CD14-positive monocyte (primary cell): Measurements from ENCODE around the gene RNF40. TPM values are rescaled to one million over a fixed set of nuclear protein-coding genes. Genes with fewer than 3 reads are reported as not detected.
A peak's percentile ranks its signal among the peaks of the same experiment; 100 is the strongest.

ENCODE experiments used
- DNase-seq, 3 donors: peaks; one replicate each; pipeline ENCODE4 v3.0.0-alpha.2; 2011 to 2022
- H2AFZ ChIP-seq: 2 replicates; pipeline ENCODE4 v1.6.0; 2012; ENCODE audit warnings: mild to moderate bottlenecking, low read depth, low read length, inconsistent platforms; ENCODE audit not compliant: insufficient read depth, poor library complexity, severe bottlenecking
- H3K27ac ChIP-seq, 2 donors: 1 replicate in 1 of 2; 2 replicates in 1 of 2; pipeline ENCODE4 v1.5.1; 2012 to 2013; ENCODE audit warnings: low read length in 2 of 2, control low read depth in 1 of 2, inconsistent platforms in 1 of 2, low read depth in 1 of 2, mild to moderate bottlenecking in 1 of 2
- H3K27me3 ChIP-seq, 2 donors: one replicate each; pipeline versions ENCODE4 v1.6.0 to v1.6.1; 2011 to 2013; ENCODE audit warnings: low read length in 2 of 2; ENCODE audit not compliant: control insufficient read depth in 2 of 2, insufficient read depth in 2 of 2
- H3K36me3 ChIP-seq, 2 donors: replicated peaks in 1 of 2; 1 replicate in 1 of 2; 2 replicates in 1 of 2; pipeline versions ENCODE4 v1.5.1 to v1.6.1; 2012 to 2013; ENCODE audit warnings: low read length in 2 of 2, control low read depth in 1 of 2, inconsistent platforms in 1 of 2, mild to moderate bottlenecking in 1 of 2; ENCODE audit not compliant: insufficient read depth in 2 of 2, control insufficient read depth in 1 of 2
- H3K4me1 ChIP-seq, 2 donors: 1 replicate in 1 of 2; 2 replicates in 1 of 2; pipeline versions ENCODE4 v1.5.1 to v1.6.1; 2012 to 2013; ENCODE audit warnings: low read length in 2 of 2, control low read depth in 1 of 2, inconsistent platforms in 1 of 2, mild to moderate bottlenecking in 1 of 2, moderate library complexity in 1 of 2; ENCODE audit not compliant: insufficient read depth in 2 of 2, control insufficient read depth in 1 of 2
- H3K4me2 ChIP-seq: replicated peaks from 2 replicates; pipeline ENCODE3; 2012; ENCODE audit warnings: low read length, moderate library complexity, mild to moderate bottlenecking; ENCODE audit not compliant: poor library complexity, severe bottlenecking; ENCODE audit errors: extremely low read depth
- H3K4me3 ChIP-seq, 3 experiments: fragments of 200-600 bp in 1 of 3; sonication (generic) in 1 of 3; replicated peaks in 1 of 3; 1 replicate in 2 of 3; 2 replicates in 1 of 3; pipeline ENCODE4 v1.5.1; 2011 to 2013; ENCODE audit warnings: low read length in 3 of 3, mild to moderate bottlenecking in 3 of 3, control low read depth in 2 of 3, low read depth in 2 of 3, inconsistent platforms in 1 of 3, moderate library complexity in 1 of 3
- H3K79me2 ChIP-seq: 2 replicates; pipeline ENCODE4 v1.6.0; 2012; ENCODE audit warnings: mild to moderate bottlenecking, control low read depth, inconsistent platforms, low read length, moderate library complexity; ENCODE audit not compliant: insufficient read depth
- H3K9ac ChIP-seq: 2 replicates; pipeline ENCODE4 v1.6.0; 2017; ENCODE audit warnings: low read length, mild to moderate bottlenecking; ENCODE audit not compliant: insufficient read depth, poor library complexity, severe bottlenecking
- H3K9me3 ChIP-seq, 2 donors: replicated peaks in 1 of 2; 1 replicate in 1 of 2; 2 replicates in 1 of 2; pipeline versions ENCODE4 v1.5.1 to v1.6.1; 2012 to 2013; ENCODE audit warnings: low read length in 2 of 2, control low read depth in 1 of 2; ENCODE audit not compliant: control insufficient read depth in 1 of 2, insufficient read depth in 1 of 2
- H4K20me1 ChIP-seq: 2 replicates; pipeline ENCODE4 v1.6.0; 2012; ENCODE audit warnings: mild to moderate bottlenecking, low read length, control low read depth, moderate library complexity; ENCODE audit not compliant: insufficient read depth
- H3K27ac Mint-ChIP-seq, 7 donors: one replicate each; pipeline ENCODE4 v1.8.0; 2020; ENCODE audit warnings: mild to moderate bottlenecking in 7 of 7, mixed read lengths in 7 of 7, moderate library complexity in 6 of 7, inconsistent platforms in 2 of 7
- H3K27me3 Mint-ChIP-seq, 3 donors: one replicate each; pipeline ENCODE4 v1.8.0; 2021 to 2022; ENCODE audit warnings: low read depth in 3 of 3, mild to moderate bottlenecking in 3 of 3, mixed read lengths in 3 of 3, moderate library complexity in 3 of 3, inconsistent platforms in 1 of 3
- H3K36me3 Mint-ChIP-seq, 2 donors: one replicate each; pipeline ENCODE4 v1.8.0; 2020; ENCODE audit warnings: mixed read lengths in 2 of 2, inconsistent platforms in 1 of 2, mild to moderate bottlenecking in 1 of 2
- H3K4me1 Mint-ChIP-seq: one replicate; pipeline ENCODE4 v1.8.0; 2020; ENCODE audit warnings: mild to moderate bottlenecking, mixed read lengths
- H3K4me3 Mint-ChIP-seq, 2 donors: one replicate each; pipeline ENCODE4 v1.8.0; 2020; ENCODE audit warnings: mild to moderate bottlenecking in 2 of 2, mixed read lengths in 2 of 2, moderate library complexity in 1 of 2
- H3K9me3 Mint-ChIP-seq, 7 donors: one replicate each; pipeline ENCODE4 v1.8.0; 2020 to 2022; ENCODE audit warnings: mixed read lengths in 7 of 7, mild to moderate bottlenecking in 6 of 7, moderate library complexity in 6 of 7, inconsistent platforms in 2 of 7
- WGBS: methylation state at CpG from one replicate; pipeline ENCODE4 v1.1.5; 2013; ENCODE audit warnings: missing lambda C conversion rate; ENCODE audit not compliant: insufficient coverage; 5-methylcytosine and 5-hydroxymethylcytosine counted together
- intact Hi-C, 2 donors: fragments of 100-400 bp; cut with micrococcal nuclease; formaldehyde crosslinking; loops; one replicate each; pipeline versions ENCODE4 v1.15.0 to v1.15.1; 2023
- polyA plus RNA-seq, 3 donors: library from polyadenylated mRNA; depleted of rRNA in 1 of 3; unstranded in 2 of 3; stranded (reverse) in 1 of 3; fragments of 300-500 nt in 2 of 3; fragments of >200 nt in 1 of 3; fragmentation: Illumina TruSeq in 2 of 3; gene quantifications; 1 replicate in 2 of 3; 2 replicates in 1 of 3; pipeline ENCODE4 v1.2.3, GENCODE V29; 2012 to 2021
- TF ChIP-seq, protein P1 (sequence below): fragments of 200-600 bp; IDR thresholded peaks from one replicate; pipeline ENCODE4 v1.8.0; 2022; ENCODE audit warnings: antibody characterized with exemption, mild to moderate bottlenecking

Gene RNF40
- polyA plus RNA-seq, 3 donors: 14.8 to 53.5 (median 34.9) TPM

DNA sequence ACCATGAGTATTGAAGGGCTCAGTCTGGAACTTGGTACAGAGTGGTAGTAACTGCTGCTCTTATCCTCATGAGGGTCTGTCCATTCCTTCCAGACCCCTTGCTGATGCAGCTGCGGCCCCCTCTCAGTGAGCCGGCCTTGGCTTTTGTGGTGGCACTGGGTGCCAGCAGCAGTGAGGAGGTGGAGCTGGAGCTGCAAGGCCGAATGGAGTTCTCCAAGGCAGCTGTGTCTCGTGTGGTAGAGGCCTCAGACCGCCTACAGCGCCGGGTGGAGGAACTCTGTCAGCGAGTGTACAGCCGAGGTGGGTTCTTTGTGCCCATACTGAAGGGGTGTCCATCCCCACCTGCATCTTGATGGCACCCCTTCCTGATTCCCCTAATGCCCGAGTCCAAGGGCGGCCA, 2.0 kb downstream of the RNF40 start:
- Mint-ChIP-seq H3K9me3 (no peaks in the 10 kb centered on the region), H3K4me3 (no peak overlapping the region), H3K27ac (no peak overlapping the region), H3K4me1 (peaks cover 39% of the 10 kb centered on the region), H3K36me3 (peaks cover 60 to 76% of the 10 kb centered on the region in 2 donors), H3K27me3 (peaks cover 0 to 5% (median 0%) of the 10 kb centered on the region in 3 donors)
- no peak overlapping the region for H3K4me2 ChIP-seq
- H3K9ac ChIP-seq: no peak overlapping the region
- no peaks in the 10 kb centered on the region for H3K27me3 ChIP-seq
- H2AFZ ChIP-seq: no peak overlapping the region
- no peak overlapping the region for H3K27ac ChIP-seq
- H4K20me1 ChIP-seq: peaks cover 21% of the 10 kb centered on the region
- H3K36me3 ChIP-seq: peaks cover 60 to 63% of the 10 kb centered on the region in 2 donors
- H3K4me3 ChIP-seq: no peak overlapping the region
- peaks cover 37 to 44% of the 10 kb centered on the region in 2 donors for H3K4me1 ChIP-seq
- intact Hi-C loops: loop anchor here in 1 of 2 donors (5.0 to 10.0 kb wide), 3 partner anchors 43 to 161 kb away; partner anchors contain the start of genes FBRS and FBXL19
- 99% methylated on average over 9 of the region's 11 CpGs for WGBS
- no peak for DNase-seq
- H3K79me2 ChIP-seq: peaks cover 59% of the 10 kb centered on the region
- TF ChIP-seq, protein P1, sequence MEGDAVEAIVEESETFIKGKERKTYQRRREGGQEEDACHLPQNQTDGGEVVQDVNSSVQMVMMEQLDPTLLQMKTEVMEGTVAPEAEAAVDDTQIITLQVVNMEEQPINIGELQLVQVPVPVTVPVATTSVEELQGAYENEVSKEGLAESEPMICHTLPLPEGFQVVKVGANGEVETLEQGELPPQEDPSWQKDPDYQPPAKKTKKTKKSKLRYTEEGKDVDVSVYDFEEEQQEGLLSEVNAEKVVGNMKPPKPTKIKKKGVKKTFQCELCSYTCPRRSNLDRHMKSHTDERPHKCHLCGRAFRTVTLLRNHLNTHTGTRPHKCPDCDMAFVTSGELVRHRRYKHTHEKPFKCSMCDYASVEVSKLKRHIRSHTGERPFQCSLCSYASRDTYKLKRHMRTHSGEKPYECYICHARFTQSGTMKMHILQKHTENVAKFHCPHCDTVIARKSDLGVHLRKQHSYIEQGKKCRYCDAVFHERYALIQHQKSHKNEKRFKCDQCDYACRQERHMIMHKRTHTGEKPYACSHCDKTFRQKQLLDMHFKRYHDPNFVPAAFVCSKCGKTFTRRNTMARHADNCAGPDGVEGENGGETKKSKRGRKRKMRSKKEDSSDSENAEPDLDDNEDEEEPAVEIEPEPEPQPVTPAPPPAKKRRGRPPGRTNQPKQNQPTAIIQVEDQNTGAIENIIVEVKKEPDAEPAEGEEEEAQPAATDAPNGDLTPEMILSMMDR: no peak
- H3K9me3 ChIP-seq: no peaks in the 10 kb centered on the region

DNA sequence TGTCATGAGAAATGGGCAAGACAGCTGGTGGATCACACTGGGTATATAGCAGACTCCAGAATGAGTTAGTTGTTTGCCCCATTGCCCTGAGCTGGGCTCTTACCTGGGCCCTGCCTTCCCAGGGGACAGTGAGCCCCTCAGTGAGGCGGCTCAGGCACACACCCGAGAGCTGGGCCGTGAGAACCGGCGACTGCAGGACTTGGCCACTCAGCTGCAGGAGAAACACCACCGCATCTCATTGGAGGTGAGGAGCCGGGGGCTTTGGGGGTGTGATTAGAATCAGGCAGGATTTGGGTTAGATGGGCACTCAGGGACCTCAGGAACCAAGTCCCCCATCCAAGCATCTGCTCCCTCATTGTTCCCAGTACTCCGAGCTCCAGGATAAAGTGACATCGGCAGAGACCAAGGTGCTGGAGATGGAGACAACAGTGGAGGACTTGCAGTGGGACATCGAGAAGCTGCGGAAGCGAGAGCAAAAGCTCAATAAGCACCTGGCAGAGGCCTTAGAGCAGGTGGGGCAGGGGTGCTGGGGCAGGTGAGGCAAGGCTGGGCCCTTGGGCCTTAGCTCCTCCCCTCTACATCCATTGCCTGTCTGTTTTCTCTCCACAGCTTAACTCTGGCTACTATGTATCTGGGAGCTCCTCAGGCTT, 2.8 kb downstream of the RNF40 start:
- no peak overlapping the region for H3K27ac ChIP-seq
- H3K27me3 ChIP-seq: no peaks in the 10 kb centered on the region
- peaks cover 29 to 36% of the 10 kb centered on the region in 2 donors for H3K4me1 ChIP-seq
- peaks cover 21% of the 10 kb centered on the region for H4K20me1 ChIP-seq
- Mint-ChIP-seq H3K4me1 (peaks cover 31% of the 10 kb centered on the region), H3K4me3 (no peak overlapping the region), H3K9me3 (no peaks in the 10 kb centered on the region), H3K27ac (peak overlapping the region in 1 of 7 donors; percentile 50), H3K27me3 (peaks cover 0 to 3% (median 0%) of the 10 kb centered on the region in 3 donors), H3K36me3 (peaks cover 67 to 81% of the 10 kb centered on the region in 2 donors)
- no peak overlapping the region for H2AFZ ChIP-seq
- DNase-seq: no peak
- no peak overlapping the region for H3K4me2 ChIP-seq
- H3K9ac ChIP-seq: no peak overlapping the region
- intact Hi-C loops: loop anchor here in 1 of 2 donors (5.0 to 10.0 kb wide), 3 partner anchors 42 to 160 kb away; partner anchors contain the start of genes FBRS and FBXL19
- peaks cover 58% of the 10 kb centered on the region for H3K79me2 ChIP-seq
- H3K36me3 ChIP-seq: peaks cover 68 to 71% of the 10 kb centered on the region in 2 donors
- H3K9me3 ChIP-seq: no peaks in the 10 kb centered on the region
- TF ChIP-seq, protein P1: no peak
- no peak overlapping the region for H3K4me3 ChIP-seq
- WGBS: 100% methylated on average over 9 of the region's 12 CpGs
